Measurements from ENCODE around the gene PRKCH. TPM values are rescaled to one million over a fixed set of nuclear protein-coding genes. Genes with fewer than 3 reads are reported as not detected.

The PRKCH gene
- polyA plus RNA-seq, 4 donors = 5.9 to 17.3 (median 12.9) TPM

DNA sequence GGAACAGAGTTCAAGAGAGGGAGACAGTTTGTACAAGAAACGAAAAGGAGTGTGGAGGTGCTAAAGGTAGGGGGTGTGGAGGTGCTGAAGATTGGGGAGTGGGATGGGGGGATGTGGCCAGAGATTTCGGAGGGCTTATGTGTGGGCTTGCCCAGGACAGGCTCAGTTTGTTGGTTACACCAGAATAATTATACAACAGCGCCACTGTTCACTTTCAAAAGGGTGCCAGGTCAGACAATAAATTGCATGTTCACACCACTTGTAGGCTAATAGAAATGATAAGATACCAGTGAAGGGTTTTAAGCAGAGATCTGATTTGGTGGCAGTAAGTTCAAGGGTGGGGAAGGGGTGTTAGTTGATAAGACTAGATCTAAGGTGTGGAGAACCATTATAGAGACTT lies 75.3 kb downstream of the PRKCH start:
- DNase-seq (no peak), FAIRE-seq (no peak)
- no peaks in the 10 kb centered on the region for H3K9me3 ChIP-seq (ENCODE audit: control insufficient read depth in 2 of 2, insufficient read depth in 1 of 2, low read depth in 1 of 2, low read length in 1 of 2)
- WGBS, 3 donors = 76 to 81% (median 76%) methylated on average over 3 of the region's 3 CpGs
- no peaks in the 10 kb centered on the region for H3K36me3 ChIP-seq (ENCODE audit: control insufficient read depth in 3 of 3, insufficient read depth in 2 of 3, low read depth in 1 of 3, low read length in 3 of 3)
- no peaks in the 10 kb centered on the region for H3K4me1 ChIP-seq (ENCODE audit: control insufficient read depth in 3 of 3, insufficient read depth in 2 of 3, low read depth in 1 of 3, low read length in 2 of 3)
- no peak overlapping the region for H3K4me3 ChIP-seq (ENCODE audit: low read depth in 1 of 3, low read length in 3 of 3)
- H3K27ac ChIP-seq (ENCODE audit: low read depth in 1 of 3, low read length in 2 of 3) = no peak overlapping the region
- no peaks in the 10 kb centered on the region for H3K27me3 ChIP-seq (ENCODE audit: control insufficient read depth in 3 of 3, insufficient read depth in 3 of 3, low read length in 3 of 3)

DNA sequence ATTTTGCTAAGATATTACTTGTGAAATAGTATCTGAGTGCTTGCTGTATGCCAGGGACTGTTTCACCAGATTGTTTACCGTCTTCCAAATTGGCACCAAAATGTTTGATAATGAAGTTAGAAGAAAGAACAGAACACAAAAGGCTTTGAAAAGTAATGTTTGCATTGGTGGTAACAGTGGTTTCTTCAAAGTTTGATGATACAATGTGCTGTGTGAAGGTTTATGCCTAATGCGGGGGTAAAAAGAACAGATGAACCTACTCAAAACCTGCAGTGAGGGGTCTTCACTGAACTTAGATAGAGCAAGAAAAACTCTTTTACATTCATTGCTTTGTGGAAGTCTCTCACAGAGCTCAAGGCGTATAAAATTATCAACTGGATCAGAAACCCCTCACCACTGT lies 76.2 kb downstream of the PRKCH start:
- FAIRE-seq = no peak

DNA sequence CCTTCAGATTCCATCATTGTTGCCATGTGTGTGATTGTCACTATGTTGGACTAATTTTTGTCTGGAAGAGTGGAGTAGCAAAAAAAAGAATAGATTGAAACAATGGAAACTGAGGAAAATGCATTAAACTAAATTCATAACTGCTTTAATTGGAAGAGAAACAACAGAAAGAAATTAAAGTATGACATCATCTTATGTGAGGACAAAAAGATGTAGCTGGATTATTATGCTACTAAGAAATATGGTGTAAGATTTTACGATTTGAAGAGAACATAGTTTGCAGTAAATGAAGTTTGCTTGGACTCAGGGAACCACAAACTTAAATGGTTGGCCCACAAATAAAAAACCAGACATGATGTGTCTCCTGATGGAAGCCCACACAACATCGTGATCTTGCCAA lies 76.8 kb downstream of the PRKCH start:
- Histone ChIP-seq H3K4me1 (ENCODE audit: control insufficient read depth in 3 of 3, insufficient read depth in 2 of 3, low read depth in 1 of 3, low read length in 2 of 3) (no peaks in the 10 kb centered on the region), H3K4me3 (ENCODE audit: low read depth in 1 of 3, low read length in 3 of 3) (no peak overlapping the region), H3K27ac (ENCODE audit: low read depth in 1 of 3, low read length in 2 of 3) (no peak overlapping the region), H3K9me3 (ENCODE audit: control insufficient read depth in 2 of 2, insufficient read depth in 1 of 2, low read depth in 1 of 2, low read length in 1 of 2) (no peaks in the 10 kb centered on the region), H3K27me3 (ENCODE audit: control insufficient read depth in 3 of 3, insufficient read depth in 3 of 3, low read length in 3 of 3) (no peaks in the 10 kb centered on the region), H3K36me3 (ENCODE audit: control insufficient read depth in 3 of 3, insufficient read depth in 2 of 3, low read depth in 1 of 3, low read length in 3 of 3) (no peaks in the 10 kb centered on the region)
- WGBS, 3 donors = 79 to 93% (median 89%) methylated on average over 2 of the region's 2 CpGs
- FAIRE-seq (no peak), DNase-seq (no peak)

More for the DNA sequence above, 76.2 kb downstream of the PRKCH start:
- no peaks in the 10 kb centered on the region for H3K4me1 ChIP-seq (ENCODE audit: control insufficient read depth in 3 of 3, insufficient read depth in 2 of 3, low read depth in 1 of 3, low read length in 2 of 3)
- H3K27ac ChIP-seq (ENCODE audit: low read depth in 1 of 3, low read length in 2 of 3) = no peak overlapping the region
- no peaks in the 10 kb centered on the region for H3K9me3 ChIP-seq (ENCODE audit: control insufficient read depth in 2 of 2, insufficient read depth in 1 of 2, low read depth in 1 of 2, low read length in 1 of 2)
- no peaks in the 10 kb centered on the region for H3K27me3 ChIP-seq (ENCODE audit: control insufficient read depth in 3 of 3, insufficient read depth in 3 of 3, low read length in 3 of 3)
- H3K4me3 ChIP-seq (ENCODE audit: low read depth in 1 of 3, low read length in 3 of 3) = no peak overlapping the region
- 74 to 92% (median 85%) methylated on average over 3 of the region's 3 CpGs for WGBS, 3 donors
- H3K36me3 ChIP-seq (ENCODE audit: control insufficient read depth in 3 of 3, insufficient read depth in 2 of 3, low read depth in 1 of 3, low read length in 3 of 3) = no peaks in the 10 kb centered on the region
- DNase-seq = no peak

DNA sequence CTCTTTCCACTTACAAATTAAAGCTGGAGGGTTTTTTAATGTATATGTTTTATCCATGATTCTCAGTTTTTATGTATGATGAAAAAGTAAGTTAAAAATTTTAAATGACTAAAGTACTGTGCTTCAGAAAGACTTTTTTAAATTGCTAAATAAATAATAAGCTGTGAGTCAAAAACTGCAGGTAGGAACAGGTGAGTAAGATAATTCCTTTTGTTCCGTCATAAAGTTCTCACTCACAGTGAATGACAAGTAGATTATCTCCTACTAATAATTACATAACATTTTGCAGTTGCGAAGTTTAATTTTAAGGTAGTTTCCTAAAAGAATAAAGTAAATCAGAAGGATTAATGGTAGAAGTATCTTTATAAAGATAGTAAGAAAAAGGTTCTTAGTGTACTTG lies 78.0 kb downstream of the PRKCH start:
- Histone ChIP-seq H3K4me1 (ENCODE audit: control insufficient read depth in 3 of 3, insufficient read depth in 2 of 3, low read depth in 1 of 3, low read length in 2 of 3) (no peaks in the 10 kb centered on the region), H3K27me3 (ENCODE audit: control insufficient read depth in 3 of 3, insufficient read depth in 3 of 3, low read length in 3 of 3) (no peaks in the 10 kb centered on the region), H3K27ac (ENCODE audit: low read depth in 1 of 3, low read length in 2 of 3) (no peak overlapping the region), H3K4me3 (ENCODE audit: low read depth in 1 of 3, low read length in 3 of 3) (no peak overlapping the region), H3K36me3 (ENCODE audit: control insufficient read depth in 3 of 3, insufficient read depth in 2 of 3, low read depth in 1 of 3, low read length in 3 of 3) (no peaks in the 10 kb centered on the region), H3K9me3 (ENCODE audit: control insufficient read depth in 2 of 2, insufficient read depth in 1 of 2, low read depth in 1 of 2, low read length in 1 of 2) (no peaks in the 10 kb centered on the region)
- FAIRE-seq (no peak), DNase-seq (no peak)
- WGBS, 3 donors = 67 to 84% (median 76%) methylated on average over 2 of the region's 2 CpGs

DNA sequence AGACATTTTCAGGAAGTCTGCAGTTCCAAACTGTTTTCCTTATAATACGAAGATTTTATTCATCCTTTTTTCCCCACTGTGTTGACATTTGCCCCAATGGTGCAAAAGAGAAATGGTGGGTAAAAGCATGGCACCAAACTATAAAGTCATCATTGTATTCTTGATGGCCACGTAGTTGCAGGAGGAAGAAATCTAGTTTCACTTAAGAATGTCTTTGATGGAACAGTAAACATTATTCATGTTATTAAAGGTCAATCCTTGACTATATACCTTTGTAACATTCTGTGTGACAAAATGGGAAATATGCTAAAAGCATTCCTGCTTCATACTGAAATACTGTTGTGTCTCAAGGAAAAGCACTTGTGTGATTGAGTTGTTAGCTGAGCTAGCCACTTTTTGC lies 80.1 kb downstream of the PRKCH start:
- 56 to 78% (median 63%) methylated on average over 2 of the region's 2 CpGs for WGBS, 3 donors
- Histone ChIP-seq H3K27me3 (ENCODE audit: control insufficient read depth in 3 of 3, insufficient read depth in 3 of 3, low read length in 3 of 3) (no peaks in the 10 kb centered on the region), H3K4me1 (ENCODE audit: control insufficient read depth in 3 of 3, insufficient read depth in 2 of 3, low read depth in 1 of 3, low read length in 2 of 3) (no peaks in the 10 kb centered on the region), H3K36me3 (ENCODE audit: control insufficient read depth in 3 of 3, insufficient read depth in 2 of 3, low read depth in 1 of 3, low read length in 3 of 3) (no peaks in the 10 kb centered on the region), H3K27ac (ENCODE audit: low read depth in 1 of 3, low read length in 2 of 3) (no peak overlapping the region), H3K4me3 (ENCODE audit: low read depth in 1 of 3, low read length in 3 of 3) (no peak overlapping the region), H3K9me3 (ENCODE audit: control insufficient read depth in 2 of 2, insufficient read depth in 1 of 2, low read depth in 1 of 2, low read length in 1 of 2) (no peaks in the 10 kb centered on the region)
- FAIRE-seq = no peak
- DNase-seq = no peak

DNA sequence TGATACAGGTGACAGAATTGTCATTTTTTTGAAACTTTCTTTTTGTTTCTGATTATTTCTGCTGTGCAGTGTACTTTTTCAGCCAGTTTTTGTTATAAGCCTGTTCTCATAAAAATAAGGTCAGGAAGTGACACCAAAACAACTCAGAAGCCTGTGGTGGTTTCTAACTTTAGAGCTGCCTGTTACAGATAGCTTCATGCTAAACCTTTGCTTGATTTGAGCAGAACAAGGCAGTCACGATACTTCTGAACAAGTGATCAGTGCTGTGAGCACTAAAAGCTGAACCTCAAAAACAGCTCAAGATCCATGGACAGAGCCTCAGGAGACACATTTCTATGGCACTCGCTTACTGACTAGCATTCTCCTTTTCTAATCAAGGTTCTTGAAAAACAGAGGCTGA lies 82.0 kb downstream of the PRKCH start:
- FAIRE-seq (no peak), DNase-seq (peak in 1 of 2 donors; percentile 40)
- Histone ChIP-seq H3K4me1 (ENCODE audit: control insufficient read depth in 3 of 3, insufficient read depth in 2 of 3, low read depth in 1 of 3, low read length in 2 of 3) (no peaks in the 10 kb centered on the region), H3K36me3 (ENCODE audit: control insufficient read depth in 3 of 3, insufficient read depth in 2 of 3, low read depth in 1 of 3, low read length in 3 of 3) (no peaks in the 10 kb centered on the region), H3K9me3 (ENCODE audit: control insufficient read depth in 2 of 2, insufficient read depth in 1 of 2, low read depth in 1 of 2, low read length in 1 of 2) (no peaks in the 10 kb centered on the region), H3K4me3 (ENCODE audit: low read depth in 1 of 3, low read length in 3 of 3) (no peak overlapping the region), H3K27me3 (ENCODE audit: control insufficient read depth in 3 of 3, insufficient read depth in 3 of 3, low read length in 3 of 3) (no peaks in the 10 kb centered on the region), H3K27ac (ENCODE audit: low read depth in 1 of 3, low read length in 2 of 3) (no peak overlapping the region)
- 68 to 85% (median 71%) methylated on average over 2 of the region's 2 CpGs for WGBS, 3 donors

DNA sequence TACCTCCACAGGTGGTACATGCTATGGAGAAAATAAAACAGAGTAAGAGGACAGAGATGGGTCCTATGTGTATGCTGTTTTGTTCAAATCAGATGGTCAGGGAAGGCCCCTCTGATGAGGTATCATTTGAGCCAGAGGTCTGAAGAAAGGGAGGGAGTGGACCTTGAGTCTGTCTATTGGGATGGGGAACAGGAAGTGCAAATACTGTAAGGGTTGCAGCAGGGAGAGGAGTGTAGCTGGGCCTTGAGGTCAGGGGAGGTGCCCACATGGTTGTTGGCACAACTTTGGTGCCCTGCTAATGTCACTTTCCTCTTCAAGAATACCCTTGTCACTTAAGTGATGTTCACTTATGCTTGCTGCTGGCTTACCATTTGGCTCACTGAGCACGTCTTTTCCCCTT lies 83.3 kb downstream of the PRKCH start:
- 75 to 95% (median 84%) methylated on average over 1 of the region's 1 CpG for WGBS, 3 donors
- Histone ChIP-seq H3K9me3 (ENCODE audit: control insufficient read depth in 2 of 2, insufficient read depth in 1 of 2, low read depth in 1 of 2, low read length in 1 of 2) (no peaks in the 10 kb centered on the region), H3K27me3 (ENCODE audit: control insufficient read depth in 3 of 3, insufficient read depth in 3 of 3, low read length in 3 of 3) (no peaks in the 10 kb centered on the region), H3K4me3 (ENCODE audit: low read depth in 1 of 3, low read length in 3 of 3) (no peak overlapping the region), H3K27ac (ENCODE audit: low read depth in 1 of 3, low read length in 2 of 3) (no peak overlapping the region), H3K4me1 (ENCODE audit: control insufficient read depth in 3 of 3, insufficient read depth in 2 of 3, low read depth in 1 of 3, low read length in 2 of 3) (no peaks in the 10 kb centered on the region), H3K36me3 (ENCODE audit: control insufficient read depth in 3 of 3, insufficient read depth in 2 of 3, low read depth in 1 of 3, low read length in 3 of 3) (no peaks in the 10 kb centered on the region)
- no peak for FAIRE-seq
- no peak for DNase-seq

DNA sequence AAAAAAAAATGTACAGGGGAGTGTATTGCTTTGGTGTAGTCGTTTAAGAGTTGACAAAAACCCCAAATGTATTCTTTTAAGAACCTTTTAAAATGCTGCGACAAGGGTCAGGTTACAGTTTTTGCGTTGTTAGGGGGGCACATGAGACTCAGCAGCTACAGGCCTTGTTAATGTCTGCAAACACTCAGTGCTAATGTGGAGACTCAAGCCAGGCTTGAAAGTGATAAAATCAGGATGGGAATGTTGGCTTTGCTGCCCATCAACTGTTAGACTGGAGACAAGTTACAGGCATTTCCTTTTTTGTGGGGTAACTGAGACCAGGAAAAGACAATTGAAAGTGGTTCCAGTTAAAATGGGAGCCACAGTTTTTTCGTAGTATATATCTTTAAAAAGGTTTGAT lies 84.8 kb downstream of the PRKCH start:
- DNase-seq = no peak
- H3K4me3 ChIP-seq (ENCODE audit: low read depth in 1 of 3, low read length in 3 of 3) = no peak overlapping the region
- FAIRE-seq = no peak
- no peaks in the 10 kb centered on the region for H3K36me3 ChIP-seq (ENCODE audit: control insufficient read depth in 3 of 3, insufficient read depth in 2 of 3, low read depth in 1 of 3, low read length in 3 of 3)
- no peak overlapping the region for H3K27ac ChIP-seq (ENCODE audit: low read depth in 1 of 3, low read length in 2 of 3)
- H3K4me1 ChIP-seq (ENCODE audit: control insufficient read depth in 3 of 3, insufficient read depth in 2 of 3, low read depth in 1 of 3, low read length in 2 of 3) = no peaks in the 10 kb centered on the region
- H3K9me3 ChIP-seq (ENCODE audit: control insufficient read depth in 2 of 2, insufficient read depth in 1 of 2, low read depth in 1 of 2, low read length in 1 of 2) = no peaks in the 10 kb centered on the region
- H3K27me3 ChIP-seq (ENCODE audit: control insufficient read depth in 3 of 3, insufficient read depth in 3 of 3, low read length in 3 of 3) = no peaks in the 10 kb centered on the region
- 48 to 76% (median 69%) methylated on average over 4 of the region's 4 CpGs for WGBS, 3 donors

DNA sequence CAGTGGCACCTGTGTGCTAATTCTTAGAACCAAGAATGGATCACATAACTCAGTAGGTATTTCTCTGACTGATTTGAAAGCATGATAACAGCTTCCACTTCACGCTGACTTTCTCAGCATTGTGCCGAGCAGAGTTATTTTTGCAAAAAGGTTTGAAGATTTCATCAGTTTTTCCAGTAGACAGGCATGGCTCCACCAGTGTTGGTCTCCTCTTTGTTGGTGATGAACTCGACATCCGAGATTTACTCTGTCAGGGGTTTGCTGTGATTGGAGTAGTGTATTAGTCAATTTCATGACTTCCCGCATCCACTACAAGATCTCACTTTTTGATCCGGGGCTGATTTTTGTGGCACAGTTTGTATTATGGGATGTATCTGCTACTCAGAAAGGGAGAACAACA lies 85.3 kb downstream of the PRKCH start:
- no peaks in the 10 kb centered on the region for H3K9me3 ChIP-seq (ENCODE audit: control insufficient read depth in 2 of 2, insufficient read depth in 1 of 2, low read depth in 1 of 2, low read length in 1 of 2)
- DNase-seq = no peak
- no peak for FAIRE-seq
- WGBS, 3 donors = 51 to 64% (median 62%) methylated on average over 6 of the region's 6 CpGs
- H3K36me3 ChIP-seq (ENCODE audit: control insufficient read depth in 3 of 3, insufficient read depth in 2 of 3, low read depth in 1 of 3, low read length in 3 of 3) = no peaks in the 10 kb centered on the region
- H3K4me3 ChIP-seq (ENCODE audit: low read depth in 1 of 3, low read length in 3 of 3) = no peak overlapping the region
- no peak overlapping the region for H3K27ac ChIP-seq (ENCODE audit: low read depth in 1 of 3, low read length in 2 of 3)
- H3K27me3 ChIP-seq (ENCODE audit: control insufficient read depth in 3 of 3, insufficient read depth in 3 of 3, low read length in 3 of 3) = no peaks in the 10 kb centered on the region
- peaks cover 0 to 2% (median 0%) of the 10 kb centered on the region in 3 donors for H3K4me1 ChIP-seq (ENCODE audit: control insufficient read depth in 3 of 3, insufficient read depth in 2 of 3, low read depth in 1 of 3, low read length in 2 of 3)

Measured in small intestine (tissue), 7 donors.